Neural cell (in vitro differentiated cells): ENCODE results near the gene RNF128. TPM values are rescaled to one million over a fixed set of nuclear protein-coding genes. Genes with fewer than 3 reads are reported as not detected.

Experiments
- H2AFZ ChIP-seq: fragments of 200-600, 300-800 bp; sonication (generic), shearing (Covaris generic); 2 replicates; pipeline ENCODE4 v1.6.0; 2014; ENCODE audit warnings: low read depth, mild to moderate bottlenecking, antibody characterized with exemption, low read length, moderate library complexity
- H3F3A ChIP-seq: fragments of 200-600 bp; shearing (Covaris generic); 2 replicates; pipeline ENCODE4 v1.6.1; 2016; ENCODE audit warnings: mild to moderate bottlenecking, moderate library complexity, mixed read lengths, antibody characterized with exemption, low read length; ENCODE audit not compliant: insufficient read depth, poor library complexity, severe bottlenecking
- H3K27ac ChIP-seq: fragments of 200-600, 300-800 bp; sonication (generic), shearing (Covaris generic); 2 replicates; pipeline ENCODE4 v1.5.1; 2014; ENCODE audit warnings: mild to moderate bottlenecking, low read length, moderate library complexity
- H3K27me3 ChIP-seq: fragments of 300-800, 200-600 bp; sonication (generic), shearing (Covaris generic); 2 replicates; pipeline ENCODE4 v1.6.0; 2014; ENCODE audit warnings: mild to moderate bottlenecking, low read depth, low read length, moderate library complexity; ENCODE audit not compliant: insufficient read depth
- H3K36me3 ChIP-seq: fragments of 300-800, 200-600 bp; sonication (generic), shearing (Covaris generic); 2 replicates; pipeline ENCODE4 v1.5.1; 2014; ENCODE audit warnings: mild to moderate bottlenecking, antibody characterized with exemption, low read length, moderate library complexity; ENCODE audit not compliant: insufficient read depth
- H3K4me2 ChIP-seq: fragments of 300-800, 200-600 bp; sonication (generic), shearing (Covaris generic); 2 replicates; pipeline ENCODE4 v1.6.0; 2014; ENCODE audit warnings: mild to moderate bottlenecking, low read length
- H3K4me3 ChIP-seq: fragments of 300-800, 200-600 bp; sonication (generic), shearing (Covaris generic); 2 replicates; pipeline ENCODE4 v1.5.1; 2014; ENCODE audit warnings: mild to moderate bottlenecking, low read length, moderate library complexity
- H3K79me2 ChIP-seq: fragments of 200-600 bp; shearing (Covaris generic); replicated peaks from 2 replicates; pipeline ENCODE4 v1.6.0; 2014; ENCODE audit warnings: mild to moderate bottlenecking, low read length, moderate library complexity; ENCODE audit not compliant: insufficient read depth
- H3K9ac ChIP-seq: fragments of 300-800, 200-600 bp; sonication (generic), shearing (Covaris generic); 2 replicates; pipeline ENCODE4 v1.6.1; 2016; ENCODE audit warnings: mild to moderate bottlenecking, low read length, mixed read lengths
- H3K9me2 ChIP-seq: fragments of 200-600 bp; shearing (Covaris generic); 2 replicates; pipeline ENCODE4 v1.6.1; 2016; ENCODE audit warnings: mild to moderate bottlenecking, low read length, mixed read lengths; ENCODE audit not compliant: insufficient read depth
- H3K9me3 ChIP-seq: fragments of 200-600, 300-800 bp; sonication (generic), shearing (Covaris generic); 2 replicates; pipeline ENCODE4 v1.6.1; 2016; ENCODE audit warnings: mild to moderate bottlenecking, mixed run types, low read length, moderate library complexity, mixed read lengths
- H4K20me1 ChIP-seq: fragments of 200-600 bp; shearing (Covaris generic); 2 replicates; pipeline ENCODE4 v1.6.1; 2016; ENCODE audit warnings: mild to moderate bottlenecking, mixed run types; ENCODE audit not compliant: insufficient read depth
- EP300 ChIP-seq: fragments of 450-650 bp; conservative IDR thresholded peaks from 2 replicates; pipeline ENCODE4 v1.6.1; 2014; ENCODE audit warnings: antibody characterized with exemption, mild to moderate bottlenecking, moderate library complexity; ENCODE audit not compliant: poor library complexity, severe bottlenecking
- EZH2 ChIP-seq: fragments of 200-600, 300-800 bp; shearing (Covaris generic), sonication (generic); IDR thresholded peaks from 2 replicates; pipeline ENCODE4 v1.6.1; 2014; ENCODE audit warnings: antibody characterized with exemption, low read length, borderline replicate concordance, mild to moderate bottlenecking; ENCODE audit not compliant: insufficient read depth, poor library complexity, severe bottlenecking
- MXI1 ChIP-seq: fragments of 450-650 bp; conservative IDR thresholded peaks from 2 replicates; pipeline ENCODE4 v1.6.1; 2014; ENCODE audit warnings: antibody characterized with exemption, mild to moderate bottlenecking; ENCODE audit not compliant: poor library complexity, severe bottlenecking
- POLR2AphosphoS5 ChIP-seq: IDR thresholded peaks from 2 replicates; pipeline ENCODE4 v1.6.1; 2012
- RAD21 ChIP-seq: fragments of 450-650 bp; conservative IDR thresholded peaks from 2 replicates; pipeline ENCODE4 v1.6.1; 2014; ENCODE audit warnings: antibody characterized with exemption, mild to moderate bottlenecking, moderate library complexity
- SMC3 ChIP-seq: fragments of 450-650 bp; conservative IDR thresholded peaks from 2 replicates; pipeline ENCODE4 v1.6.1; 2014; ENCODE audit warnings: antibody characterized with exemption, mild to moderate bottlenecking, moderate library complexity; ENCODE audit not compliant: poor library complexity
- TAF1 ChIP-seq: IDR thresholded peaks from 2 replicates; pipeline ENCODE4 v1.6.1; 2012; ENCODE audit warnings: low read depth
- polyA plus RNA-seq: library from polyadenylated mRNA; depleted of rRNA; stranded (reverse); fragments of >200 nt; gene quantifications from 2 replicates; pipeline ENCODE4 v1.2.3, GENCODE V29; 2014
- TF ChIP-seq, protein P1 (sequence below): fragments of 450-650 bp; IDR thresholded peaks from 2 replicates; pipeline ENCODE4 v1.5.1; 2014; ENCODE audit warnings: antibody characterized with exemption, mild to moderate bottlenecking, moderate library complexity; ENCODE audit not compliant: poor library complexity, severe bottlenecking
- TF ChIP-seq, protein P2 (sequence below): IDR thresholded peaks from 2 replicates; pipeline ENCODE4 v1.6.1; 2012; ENCODE audit warnings: borderline replicate concordance

The RNF128 gene
- polyA plus RNA-seq, 1 donor from 2014 or later = 0.72 TPM

DNA sequence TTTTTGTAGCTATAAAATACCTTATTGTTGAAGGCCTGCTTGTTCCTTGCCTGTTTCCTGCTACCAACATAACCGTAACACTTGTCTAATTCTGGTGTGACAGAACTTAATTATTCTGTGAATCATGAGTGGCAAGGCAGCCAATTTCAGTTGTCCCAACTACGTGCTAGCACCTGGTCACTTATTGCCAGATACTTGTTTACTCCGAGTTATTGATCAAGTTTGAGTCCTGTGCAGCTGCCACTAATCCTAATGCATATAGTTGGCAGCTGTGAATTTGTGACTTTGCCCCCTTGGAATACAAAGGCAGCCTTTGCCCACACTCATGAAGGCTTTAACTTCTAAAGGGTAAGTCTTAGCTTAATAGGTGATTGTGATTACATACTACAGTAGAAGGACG, 7.8 kb upstream of the RNF128 start:
- no peak overlapping the region for H3K4me3 ChIP-seq
- H3K4me2 ChIP-seq = no peak overlapping the region
- H3K27ac ChIP-seq = no peak overlapping the region
- H2AFZ ChIP-seq = no peak overlapping the region
- H3K79me2 ChIP-seq = no peaks in the 10 kb centered on the region
- no peaks in the 10 kb centered on the region for H3F3A ChIP-seq
- no peaks in the 10 kb centered on the region for H3K36me3 ChIP-seq
- no peaks in the 10 kb centered on the region for H4K20me1 ChIP-seq
- no peaks in the 10 kb centered on the region for H3K9me3 ChIP-seq
- H3K27me3 ChIP-seq = no peaks in the 10 kb centered on the region
- no peak overlapping the region for H3K9ac ChIP-seq
- TF ChIP-seq SMC3 = no peak
- no peaks in the 10 kb centered on the region for H3K9me2 ChIP-seq

GRCh38 chrX:106725931-106726330, 570 bp upstream of the RNF128 start:
- H4K20me1 ChIP-seq = no peaks in the 10 kb centered on the region
- TF ChIP-seq, protein P1, sequence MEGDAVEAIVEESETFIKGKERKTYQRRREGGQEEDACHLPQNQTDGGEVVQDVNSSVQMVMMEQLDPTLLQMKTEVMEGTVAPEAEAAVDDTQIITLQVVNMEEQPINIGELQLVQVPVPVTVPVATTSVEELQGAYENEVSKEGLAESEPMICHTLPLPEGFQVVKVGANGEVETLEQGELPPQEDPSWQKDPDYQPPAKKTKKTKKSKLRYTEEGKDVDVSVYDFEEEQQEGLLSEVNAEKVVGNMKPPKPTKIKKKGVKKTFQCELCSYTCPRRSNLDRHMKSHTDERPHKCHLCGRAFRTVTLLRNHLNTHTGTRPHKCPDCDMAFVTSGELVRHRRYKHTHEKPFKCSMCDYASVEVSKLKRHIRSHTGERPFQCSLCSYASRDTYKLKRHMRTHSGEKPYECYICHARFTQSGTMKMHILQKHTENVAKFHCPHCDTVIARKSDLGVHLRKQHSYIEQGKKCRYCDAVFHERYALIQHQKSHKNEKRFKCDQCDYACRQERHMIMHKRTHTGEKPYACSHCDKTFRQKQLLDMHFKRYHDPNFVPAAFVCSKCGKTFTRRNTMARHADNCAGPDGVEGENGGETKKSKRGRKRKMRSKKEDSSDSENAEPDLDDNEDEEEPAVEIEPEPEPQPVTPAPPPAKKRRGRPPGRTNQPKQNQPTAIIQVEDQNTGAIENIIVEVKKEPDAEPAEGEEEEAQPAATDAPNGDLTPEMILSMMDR = peak; percentile 38
- TF ChIP-seq EZH2 = no peak
- TF ChIP-seq RAD21 = peak; percentile 16
- H2AFZ ChIP-seq = peak overlapping the region; percentile 45
- H3K9me3 ChIP-seq = no peaks in the 10 kb centered on the region
- H3K9ac ChIP-seq = peak overlapping the region; percentile 62
- peaks cover 17% of the 10 kb centered on the region for H3K27me3 ChIP-seq
- H3K4me3 ChIP-seq = peak overlapping the region; percentile 79
- H3K4me2 ChIP-seq = peak overlapping the region; percentile 62
- no peaks in the 10 kb centered on the region for H3K79me2 ChIP-seq
- no peaks in the 10 kb centered on the region for H3K36me3 ChIP-seq
- H3F3A ChIP-seq = no peaks in the 10 kb centered on the region
- H3K9me2 ChIP-seq = no peaks in the 10 kb centered on the region
- no peak overlapping the region for H3K27ac ChIP-seq

- H3K9me2 ChIP-seq = no peaks in the 10 kb centered on the region
- TF ChIP-seq, protein P1 = no peak
- TF ChIP-seq POLR2AphosphoS5 (no peak), EZH2 (no peak), SMC3 (no peak), EP300 (no peak), MXI1 (no peak), TAF1 (no peak), RAD21 (no peak)
- TF ChIP-seq, protein P2, sequence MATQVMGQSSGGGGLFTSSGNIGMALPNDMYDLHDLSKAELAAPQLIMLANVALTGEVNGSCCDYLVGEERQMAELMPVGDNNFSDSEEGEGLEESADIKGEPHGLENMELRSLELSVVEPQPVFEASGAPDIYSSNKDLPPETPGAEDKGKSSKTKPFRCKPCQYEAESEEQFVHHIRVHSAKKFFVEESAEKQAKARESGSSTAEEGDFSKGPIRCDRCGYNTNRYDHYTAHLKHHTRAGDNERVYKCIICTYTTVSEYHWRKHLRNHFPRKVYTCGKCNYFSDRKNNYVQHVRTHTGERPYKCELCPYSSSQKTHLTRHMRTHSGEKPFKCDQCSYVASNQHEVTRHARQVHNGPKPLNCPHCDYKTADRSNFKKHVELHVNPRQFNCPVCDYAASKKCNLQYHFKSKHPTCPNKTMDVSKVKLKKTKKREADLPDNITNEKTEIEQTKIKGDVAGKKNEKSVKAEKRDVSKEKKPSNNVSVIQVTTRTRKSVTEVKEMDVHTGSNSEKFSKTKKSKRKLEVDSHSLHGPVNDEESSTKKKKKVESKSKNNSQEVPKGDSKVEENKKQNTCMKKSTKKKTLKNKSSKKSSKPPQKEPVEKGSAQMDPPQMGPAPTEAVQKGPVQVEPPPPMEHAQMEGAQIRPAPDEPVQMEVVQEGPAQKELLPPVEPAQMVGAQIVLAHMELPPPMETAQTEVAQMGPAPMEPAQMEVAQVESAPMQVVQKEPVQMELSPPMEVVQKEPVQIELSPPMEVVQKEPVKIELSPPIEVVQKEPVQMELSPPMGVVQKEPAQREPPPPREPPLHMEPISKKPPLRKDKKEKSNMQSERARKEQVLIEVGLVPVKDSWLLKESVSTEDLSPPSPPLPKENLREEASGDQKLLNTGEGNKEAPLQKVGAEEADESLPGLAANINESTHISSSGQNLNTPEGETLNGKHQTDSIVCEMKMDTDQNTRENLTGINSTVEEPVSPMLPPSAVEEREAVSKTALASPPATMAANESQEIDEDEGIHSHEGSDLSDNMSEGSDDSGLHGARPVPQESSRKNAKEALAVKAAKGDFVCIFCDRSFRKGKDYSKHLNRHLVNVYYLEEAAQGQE = no peak
- no peak overlapping the region for H3K9ac ChIP-seq
- no peak overlapping the region for H2AFZ ChIP-seq
- H3K4me2 ChIP-seq = no peak overlapping the region
- no peak overlapping the region for H3K27ac ChIP-seq
- H3K9me3 ChIP-seq = no peaks in the 10 kb centered on the region
- no peaks in the 10 kb centered on the region for H4K20me1 ChIP-seq
- no peaks in the 10 kb centered on the region for H3F3A ChIP-seq
- no peaks in the 10 kb centered on the region for H3K36me3 ChIP-seq
- peaks cover 17% of the 10 kb centered on the region for H3K27me3 ChIP-seq
- no peak overlapping the region for H3K4me3 ChIP-seq
- no peaks in the 10 kb centered on the region for H3K79me2 ChIP-seq
Measured at GRCh38 chrX:106728337-106728736, 1.8 kb downstream of the RNF128 start.
